Measurements from ENCODE around the gene RPL23. TPM values are rescaled to one million over a fixed set of nuclear protein-coding genes. Genes with fewer than 3 reads are reported as not detected.

Gene RPL23
- total RNA-seq, 1 experiment from 2014 or later = 1,631 TPM

DNA sequence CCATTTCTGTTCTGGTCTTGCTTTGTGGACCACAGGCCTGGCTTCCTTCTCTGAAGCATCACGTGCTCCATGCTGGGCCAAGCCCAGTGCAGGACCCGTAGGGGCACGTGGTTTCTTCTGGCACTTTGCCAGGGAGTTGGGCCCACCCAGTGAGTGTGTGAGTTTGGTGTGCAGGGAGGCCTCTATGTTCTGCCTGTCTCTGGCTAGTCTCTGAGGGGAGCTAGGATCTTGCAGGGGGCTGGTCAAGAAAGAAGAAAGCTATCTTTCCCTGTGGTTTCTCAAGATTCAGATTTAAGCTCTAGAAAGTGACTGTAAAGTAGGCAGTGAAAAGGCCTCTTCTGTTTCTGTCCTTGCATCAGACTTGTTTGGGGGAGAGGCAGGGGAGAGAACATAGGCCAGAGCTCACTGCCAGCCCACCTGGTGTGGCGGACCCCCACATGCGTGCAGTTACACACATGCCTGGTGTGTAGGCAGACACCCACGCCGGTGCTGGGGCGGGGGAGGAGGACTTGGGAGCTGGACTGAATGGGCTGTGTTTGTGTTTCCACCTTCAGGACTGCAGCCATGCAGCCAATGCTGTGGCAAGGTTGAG lies 28.2 kb upstream of the RPL23 start:
- BruUV-seq (replicated peaks) = no TSS peak
- H3K36me3 ChIP-seq (ENCODE audit: control insufficient read depth in 1 of 2, insufficient read depth in 2 of 2, low read length in 2 of 2) = peaks cover 20 to 32% of the 10 kb centered on the region in 2 experiments; a peak in 3 of 4 replicates
- H3K4me3 ChIP-seq (replicated peaks in 1 of 2; ENCODE audit: low read depth in 1 of 2, low read length in 2 of 2) = no peak overlapping the region
- ChIA-PET POLR2A (no interaction called here), RAD21 (ENCODE audit: low non-redundant PET in 1 of 2, low total read pairs in 2 of 2, uncharacterized antibody in 2 of 2, unreplicated experiment in 2 of 2) (no interaction called here), CTCF (no interaction called here)
- no peak overlapping the region for H3K9ac ChIP-seq (ENCODE audit: low read length)
- H2AFZ ChIP-seq (ENCODE audit: low read depth, low read length, poor library complexity, severe bottlenecking) = no peak overlapping the region
- H3K27me3 ChIP-seq (ENCODE audit: insufficient read depth, low read length) = no peaks in the 10 kb centered on the region
- ATAC-seq = no peak
- intact Hi-C loops (cut with micrococcal nuclease) = no loop called here
- H3K4me2 ChIP-seq (ENCODE audit: low read length) = peak overlapping the region; percentile 79; the same call in 1 of the 2 replicates
- H3K27ac ChIP-seq (ENCODE audit: low read depth, low read length) = no peak overlapping the region
- TF ChIP-seq ZNF274 (IDR thresholded peaks at IDR 0.05; ENCODE audit: low read depth, low read length) (no peak), SP1 (IDR thresholded peaks at IDR 0.05; ENCODE audit: low read depth) (no peak), ZFX (IDR thresholded peaks at IDR 0.05) (no peak), SRF (IDR thresholded peaks at IDR 0.05; ENCODE audit: low read depth) (no peak), EZH2phosphoT487 (IDR thresholded peaks at IDR 0.05; ENCODE audit: borderline replicate concordance) (no peak), RAD21 (IDR thresholded peaks at IDR 0.05; ENCODE audit: low read depth) (no peak), POLR2A (IDR thresholded peaks at IDR 0.05; ENCODE audit: borderline replicate concordance, extremely low read depth, insufficient read depth, insufficient read length) (no peak), YY1 (IDR thresholded peaks at IDR 0.05; ENCODE audit: extremely low read depth, insufficient replicate concordance, low read depth, low read length) (no peak), CEBPB (IDR thresholded peaks at IDR 0.05; ENCODE audit: low read depth) (no peak)
- TF ChIP-seq, protein P1, sequence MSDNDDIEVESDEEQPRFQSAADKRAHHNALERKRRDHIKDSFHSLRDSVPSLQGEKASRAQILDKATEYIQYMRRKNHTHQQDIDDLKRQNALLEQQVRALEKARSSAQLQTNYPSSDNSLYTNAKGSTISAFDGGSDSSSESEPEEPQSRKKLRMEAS (IDR thresholded peaks at IDR 0.05) = no peak
- TF ChIP-seq, protein P2, sequence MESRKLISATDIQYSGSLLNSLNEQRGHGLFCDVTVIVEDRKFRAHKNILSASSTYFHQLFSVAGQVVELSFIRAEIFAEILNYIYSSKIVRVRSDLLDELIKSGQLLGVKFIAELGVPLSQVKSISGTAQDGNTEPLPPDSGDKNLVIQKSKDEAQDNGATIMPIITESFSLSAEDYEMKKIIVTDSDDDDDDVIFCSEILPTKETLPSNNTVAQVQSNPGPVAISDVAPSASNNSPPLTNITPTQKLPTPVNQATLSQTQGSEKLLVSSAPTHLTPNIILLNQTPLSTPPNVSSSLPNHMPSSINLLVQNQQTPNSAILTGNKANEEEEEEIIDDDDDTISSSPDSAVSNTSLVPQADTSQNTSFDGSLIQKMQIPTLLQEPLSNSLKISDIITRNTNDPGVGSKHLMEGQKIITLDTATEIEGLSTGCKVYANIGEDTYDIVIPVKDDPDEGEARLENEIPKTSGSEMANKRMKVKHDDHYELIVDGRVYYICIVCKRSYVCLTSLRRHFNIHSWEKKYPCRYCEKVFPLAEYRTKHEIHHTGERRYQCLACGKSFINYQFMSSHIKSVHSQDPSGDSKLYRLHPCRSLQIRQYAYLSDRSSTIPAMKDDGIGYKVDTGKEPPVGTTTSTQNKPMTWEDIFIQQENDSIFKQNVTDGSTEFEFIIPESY (IDR thresholded peaks at IDR 0.05; ENCODE audit: extremely low read depth, insufficient replicate concordance, low read length) = no peak
- TF ChIP-seq, protein P3, sequence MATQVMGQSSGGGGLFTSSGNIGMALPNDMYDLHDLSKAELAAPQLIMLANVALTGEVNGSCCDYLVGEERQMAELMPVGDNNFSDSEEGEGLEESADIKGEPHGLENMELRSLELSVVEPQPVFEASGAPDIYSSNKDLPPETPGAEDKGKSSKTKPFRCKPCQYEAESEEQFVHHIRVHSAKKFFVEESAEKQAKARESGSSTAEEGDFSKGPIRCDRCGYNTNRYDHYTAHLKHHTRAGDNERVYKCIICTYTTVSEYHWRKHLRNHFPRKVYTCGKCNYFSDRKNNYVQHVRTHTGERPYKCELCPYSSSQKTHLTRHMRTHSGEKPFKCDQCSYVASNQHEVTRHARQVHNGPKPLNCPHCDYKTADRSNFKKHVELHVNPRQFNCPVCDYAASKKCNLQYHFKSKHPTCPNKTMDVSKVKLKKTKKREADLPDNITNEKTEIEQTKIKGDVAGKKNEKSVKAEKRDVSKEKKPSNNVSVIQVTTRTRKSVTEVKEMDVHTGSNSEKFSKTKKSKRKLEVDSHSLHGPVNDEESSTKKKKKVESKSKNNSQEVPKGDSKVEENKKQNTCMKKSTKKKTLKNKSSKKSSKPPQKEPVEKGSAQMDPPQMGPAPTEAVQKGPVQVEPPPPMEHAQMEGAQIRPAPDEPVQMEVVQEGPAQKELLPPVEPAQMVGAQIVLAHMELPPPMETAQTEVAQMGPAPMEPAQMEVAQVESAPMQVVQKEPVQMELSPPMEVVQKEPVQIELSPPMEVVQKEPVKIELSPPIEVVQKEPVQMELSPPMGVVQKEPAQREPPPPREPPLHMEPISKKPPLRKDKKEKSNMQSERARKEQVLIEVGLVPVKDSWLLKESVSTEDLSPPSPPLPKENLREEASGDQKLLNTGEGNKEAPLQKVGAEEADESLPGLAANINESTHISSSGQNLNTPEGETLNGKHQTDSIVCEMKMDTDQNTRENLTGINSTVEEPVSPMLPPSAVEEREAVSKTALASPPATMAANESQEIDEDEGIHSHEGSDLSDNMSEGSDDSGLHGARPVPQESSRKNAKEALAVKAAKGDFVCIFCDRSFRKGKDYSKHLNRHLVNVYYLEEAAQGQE (IDR thresholded peaks at IDR 0.05; ENCODE audit: low read depth) = no peak
- TF ChIP-seq, protein P4, sequence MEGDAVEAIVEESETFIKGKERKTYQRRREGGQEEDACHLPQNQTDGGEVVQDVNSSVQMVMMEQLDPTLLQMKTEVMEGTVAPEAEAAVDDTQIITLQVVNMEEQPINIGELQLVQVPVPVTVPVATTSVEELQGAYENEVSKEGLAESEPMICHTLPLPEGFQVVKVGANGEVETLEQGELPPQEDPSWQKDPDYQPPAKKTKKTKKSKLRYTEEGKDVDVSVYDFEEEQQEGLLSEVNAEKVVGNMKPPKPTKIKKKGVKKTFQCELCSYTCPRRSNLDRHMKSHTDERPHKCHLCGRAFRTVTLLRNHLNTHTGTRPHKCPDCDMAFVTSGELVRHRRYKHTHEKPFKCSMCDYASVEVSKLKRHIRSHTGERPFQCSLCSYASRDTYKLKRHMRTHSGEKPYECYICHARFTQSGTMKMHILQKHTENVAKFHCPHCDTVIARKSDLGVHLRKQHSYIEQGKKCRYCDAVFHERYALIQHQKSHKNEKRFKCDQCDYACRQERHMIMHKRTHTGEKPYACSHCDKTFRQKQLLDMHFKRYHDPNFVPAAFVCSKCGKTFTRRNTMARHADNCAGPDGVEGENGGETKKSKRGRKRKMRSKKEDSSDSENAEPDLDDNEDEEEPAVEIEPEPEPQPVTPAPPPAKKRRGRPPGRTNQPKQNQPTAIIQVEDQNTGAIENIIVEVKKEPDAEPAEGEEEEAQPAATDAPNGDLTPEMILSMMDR (IDR thresholded peaks at IDR 0.05 in 2 of 3, conservative IDR thresholded peaks at IDR 0.05 in 1 of 3; ENCODE audit: borderline replicate concordance in 1 of 3, insufficient read depth in 1 of 3, low read depth in 2 of 3, low read length in 2 of 3) = no peak
- H3K9me3 ChIP-seq (ENCODE audit: control insufficient read depth in 1 of 2, insufficient read depth in 1 of 2, low read depth in 1 of 2, low read length in 2 of 2) = no peaks in the 10 kb centered on the region
- no peaks in the 10 kb centered on the region for H4K20me1 ChIP-seq (ENCODE audit: insufficient read depth)
- H3K79me2 ChIP-seq (ENCODE audit: insufficient read depth, low read length) = peaks cover 97% of the 10 kb centered on the region
- peaks cover 39 to 73% of the 10 kb centered on the region in 2 experiments for H3K4me1 ChIP-seq (ENCODE audit: control insufficient read depth in 1 of 2, insufficient read depth in 2 of 2, low read length in 2 of 2)
- no peak for DNase-seq (ENCODE audit: low read depth, low spot score)
- H3K9me2 ChIP-seq (ENCODE audit: insufficient read depth) = no peaks in the 10 kb centered on the region
